Stimulated activated CD8-positive, alpha-beta memory T cell treated with anti-CD3 and anti-CD28 coated beads, Interleukin-4, amount 100 ng/mL, for 24 hours (primary cell): ENCODE results near the gene KLHL12.
"Not testable (repeated sequence)": the region's sequence is repeated elsewhere in the genome, so short reads cannot be mapped to it uniquely, and the experiment has no call there.

Experiments used
- DNase-seq: peaks from one replicate; pipeline ENCODE4 v3.0.0-alpha.2; 2020; ENCODE audit warnings: low read depth

The KLHL12 gene

DNA sequence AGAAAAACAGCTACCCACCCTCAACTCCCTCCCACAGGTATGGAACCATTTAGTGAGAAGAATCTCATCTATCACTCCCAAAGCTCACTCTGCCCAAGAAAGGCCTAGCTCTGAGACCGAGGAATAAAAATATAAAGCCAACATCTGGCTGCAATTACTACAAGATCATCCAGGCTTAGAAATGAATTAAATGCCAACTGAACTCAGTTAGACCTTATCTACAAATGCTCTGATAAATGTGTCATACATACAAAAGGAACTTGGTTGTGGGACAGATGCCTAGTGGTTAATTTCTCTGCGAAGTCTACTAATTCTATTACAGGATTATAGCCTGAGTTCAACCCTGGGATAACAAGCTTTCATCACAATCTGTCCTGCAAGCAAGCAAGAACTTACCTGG is 24.4 kb upstream of the KLHL12 start:
- no peak for DNase-seq

DNA sequence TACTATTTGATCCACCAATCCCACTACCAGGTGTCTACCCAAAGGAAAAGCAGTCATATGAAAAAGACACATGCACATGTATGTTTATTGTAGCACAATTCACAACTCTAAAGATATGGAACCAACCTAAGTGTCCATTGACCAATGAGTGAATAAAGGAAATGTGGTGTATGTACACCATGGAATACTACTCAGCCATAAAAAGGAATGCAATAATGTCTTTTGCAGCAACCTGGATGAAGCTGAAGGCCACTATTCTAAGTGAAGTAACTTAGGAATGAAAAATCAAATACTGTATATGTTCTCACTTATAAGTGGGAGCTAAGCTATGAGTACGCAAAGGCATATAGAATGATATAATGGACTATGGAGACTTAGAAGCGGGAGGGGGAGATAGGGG is 18.4 kb upstream of the KLHL12 start:
- no peak for DNase-seq

DNA sequence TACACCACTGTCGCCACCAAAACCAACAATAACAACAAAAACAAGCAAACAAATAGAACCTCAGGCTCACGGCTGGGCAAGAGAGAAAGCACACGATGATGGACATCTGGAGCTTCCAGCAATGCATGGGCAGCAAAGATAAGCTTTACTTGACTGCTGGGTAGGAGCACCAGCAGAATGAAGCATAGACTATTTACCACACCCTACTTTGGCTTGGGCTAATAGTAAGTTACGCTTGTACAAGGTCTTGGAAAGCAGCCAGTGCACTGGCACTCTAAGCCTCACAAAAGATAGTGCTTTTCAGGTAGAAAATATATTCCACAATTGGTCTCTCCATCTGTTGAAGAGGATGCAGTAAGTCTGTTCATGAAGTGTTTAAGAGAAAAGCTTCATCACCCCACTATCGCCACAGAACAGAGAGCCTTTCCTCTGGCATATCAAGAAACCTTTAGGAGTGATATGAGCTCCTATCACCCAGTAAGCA is 17.4 kb upstream of the KLHL12 start:
- no peak for DNase-seq

DNA sequence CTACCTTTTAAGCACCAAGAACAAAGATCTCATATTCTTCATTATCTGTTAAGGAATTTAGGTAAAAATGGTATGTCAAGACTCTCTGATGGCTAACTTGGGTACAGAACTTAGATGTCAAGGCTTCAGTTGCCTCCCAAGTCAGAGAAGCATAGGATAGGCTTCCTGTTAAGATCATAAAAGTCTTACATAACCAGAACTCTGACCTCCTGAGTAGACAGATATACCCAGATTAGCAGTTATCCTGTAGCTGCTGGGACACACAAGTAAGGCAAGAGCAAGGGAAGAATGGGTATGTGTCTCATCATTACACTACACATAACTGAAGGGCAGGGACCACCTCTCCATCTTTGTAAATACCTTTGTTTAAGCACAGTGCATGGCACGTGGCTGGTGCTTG is 15.4 kb upstream of the KLHL12 start:
- DNase-seq: no peak

DNA sequence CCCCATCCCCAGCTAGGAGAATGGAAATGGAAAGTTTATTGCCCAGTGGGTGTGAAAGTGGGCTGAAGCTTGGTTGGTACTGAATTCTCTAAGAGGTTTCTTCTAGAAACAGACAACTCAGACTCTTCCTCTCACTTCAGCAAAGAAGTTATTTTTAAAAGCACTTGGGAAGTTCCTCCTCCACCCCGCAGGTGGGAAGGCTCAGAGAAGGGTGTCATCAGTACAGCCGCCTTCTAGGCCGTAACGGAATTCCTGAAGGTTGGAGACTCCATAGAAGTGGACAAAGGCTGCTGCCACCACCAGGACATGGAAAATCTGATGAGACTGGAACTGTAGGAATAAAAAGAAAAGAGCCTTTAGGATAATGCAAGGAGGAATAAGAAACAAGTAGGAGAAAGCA is 14.3 kb upstream of the KLHL12 start:
- DNase-seq: no peak

DNA sequence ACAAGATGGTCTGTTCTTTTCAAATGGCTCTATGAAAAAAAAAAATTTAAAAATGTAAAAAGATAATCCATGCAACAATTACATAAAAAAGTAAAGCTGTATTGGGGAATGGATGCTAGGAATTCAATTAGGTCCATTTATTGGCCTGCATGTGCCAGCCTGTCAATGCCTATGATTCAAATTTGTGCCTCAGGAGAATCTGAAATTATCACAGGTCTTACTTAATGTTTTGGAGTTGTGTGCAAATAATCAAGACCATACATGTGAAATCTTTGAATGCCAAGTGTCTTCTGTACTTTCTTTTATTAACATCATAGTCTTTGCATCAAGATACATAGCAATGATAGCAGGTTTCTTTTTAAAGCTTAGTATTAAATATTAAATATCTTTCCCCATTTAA is 13.5 kb upstream of the KLHL12 start:
- no peak for DNase-seq

DNA sequence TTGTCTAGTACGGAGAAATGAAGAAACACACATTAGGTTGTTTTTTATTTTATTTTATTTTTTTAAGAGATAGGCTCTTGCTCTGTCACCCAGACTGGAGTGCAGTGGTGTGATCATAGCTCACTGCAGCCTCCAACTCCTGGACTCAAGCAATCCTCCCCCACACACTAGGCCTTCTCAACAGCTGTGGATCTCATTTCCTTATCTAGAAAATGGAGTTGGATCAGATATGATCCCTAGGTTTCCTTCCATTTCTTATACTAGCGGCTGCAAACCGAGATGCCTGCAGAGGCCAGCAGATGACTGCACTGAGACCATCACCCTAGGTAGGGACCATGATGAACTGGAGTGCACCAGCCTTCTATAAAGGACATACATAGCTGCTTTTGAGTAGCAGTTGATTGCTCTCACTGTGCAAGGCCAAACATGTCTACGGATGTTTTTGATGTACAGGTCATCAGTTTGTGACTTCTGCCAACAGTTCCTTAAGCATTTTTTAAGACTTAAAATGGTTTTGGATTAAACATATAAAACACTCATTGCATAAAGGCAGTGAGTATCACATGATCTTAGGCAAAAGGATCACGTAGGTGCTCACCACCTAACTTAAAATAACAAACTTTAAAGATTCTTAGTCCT is 11.4 kb upstream of the KLHL12 start:
- no peak for DNase-seq

DNA sequence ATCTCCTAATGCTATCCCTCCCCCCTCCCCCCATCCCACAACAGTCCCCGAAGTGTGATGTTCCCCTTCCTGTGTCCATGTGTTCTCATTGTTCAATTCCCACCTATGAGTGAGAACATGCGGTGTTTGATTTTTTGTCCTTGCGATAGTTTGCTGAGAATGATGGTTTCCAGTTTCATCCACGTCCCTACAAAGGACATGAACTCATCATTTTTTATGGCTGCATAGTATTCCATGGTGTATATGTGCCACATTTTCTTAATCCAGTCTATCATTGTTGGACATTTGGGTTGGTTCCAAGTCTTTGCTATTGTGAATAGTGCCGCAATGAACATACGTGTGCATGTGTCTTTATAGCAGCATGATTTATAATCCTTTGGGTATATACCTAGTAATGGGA is 9.4 kb upstream of the KLHL12 start:
- DNase-seq: not testable (repeated sequence)

DNA sequence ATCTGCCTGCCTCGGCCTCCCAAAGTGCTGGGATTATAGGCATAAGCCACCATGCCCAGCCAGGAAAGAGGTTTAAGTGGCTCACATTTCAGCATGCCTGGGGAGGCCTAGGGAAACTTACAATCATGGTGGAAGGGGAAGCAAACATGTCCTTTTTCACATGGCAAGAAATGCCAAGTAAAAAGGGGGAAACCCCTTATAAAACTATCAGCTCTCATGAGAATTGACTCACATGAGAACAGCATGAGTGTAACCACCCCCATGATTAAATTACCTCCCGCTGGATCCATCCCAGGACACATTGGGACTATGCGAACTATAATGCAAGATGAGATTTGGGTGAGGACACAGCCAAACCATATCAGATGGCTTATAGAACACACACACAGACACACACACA is 8.8 kb upstream of the KLHL12 start:
- no peak for DNase-seq

DNA sequence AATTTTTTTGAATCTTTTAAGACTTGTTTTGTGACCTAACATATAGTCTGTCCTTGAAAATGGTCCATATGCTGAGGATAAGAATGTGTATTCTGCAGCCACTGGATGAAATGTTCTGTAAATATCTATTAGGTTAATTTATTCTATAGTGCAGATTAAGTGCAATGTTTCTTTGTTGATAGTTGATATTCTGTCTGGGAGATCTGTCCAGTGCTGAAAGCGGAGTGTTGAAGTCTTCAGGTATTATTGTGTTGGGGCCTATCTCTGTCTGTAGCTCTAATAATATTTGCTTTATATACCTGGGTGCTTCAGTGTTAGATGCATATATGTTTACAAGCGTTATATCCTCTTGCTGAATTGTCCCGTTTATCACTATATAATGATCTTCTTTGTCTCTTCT is 7.7 kb upstream of the KLHL12 start:
- DNase-seq: no peak

DNA sequence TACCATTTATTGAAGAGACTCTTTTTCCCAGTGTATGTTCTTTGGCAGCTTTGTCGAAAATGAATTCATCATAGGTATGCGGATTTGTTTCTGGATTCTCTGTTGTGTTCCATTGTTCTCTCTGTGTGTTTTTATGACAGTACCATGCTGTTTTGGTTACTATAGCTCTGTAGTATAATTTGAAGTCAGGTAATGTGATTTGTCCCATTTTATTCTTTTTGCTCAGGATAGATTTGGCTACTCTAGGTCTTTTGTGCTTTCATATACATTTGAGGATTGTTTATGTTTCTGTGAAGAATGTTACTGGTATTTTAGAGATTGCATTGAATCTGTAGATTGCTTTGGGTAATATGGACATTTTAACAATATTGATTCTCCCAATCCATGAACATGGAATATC is 5.4 kb upstream of the KLHL12 start:
- DNase-seq: no peak

DNA sequence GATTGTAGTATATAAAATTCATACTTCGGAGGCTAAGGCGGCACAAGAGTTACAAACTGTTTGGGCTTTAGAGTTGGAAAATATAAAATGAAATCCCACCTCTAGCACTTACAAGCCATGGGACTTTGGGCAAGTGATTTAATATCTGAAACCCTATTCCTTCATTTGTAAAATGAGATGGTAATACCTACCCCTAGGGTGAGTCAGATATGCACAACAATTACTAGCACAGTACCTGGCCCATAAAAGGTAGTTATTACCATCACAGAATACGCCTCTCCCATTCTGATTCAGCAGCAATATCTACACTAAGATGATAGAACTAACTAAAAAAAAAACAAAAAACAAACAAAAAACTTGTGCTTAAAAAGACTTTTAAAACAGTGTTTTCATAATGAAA is 3.5 kb downstream of the KLHL12 start:
- no peak for DNase-seq

DNA sequence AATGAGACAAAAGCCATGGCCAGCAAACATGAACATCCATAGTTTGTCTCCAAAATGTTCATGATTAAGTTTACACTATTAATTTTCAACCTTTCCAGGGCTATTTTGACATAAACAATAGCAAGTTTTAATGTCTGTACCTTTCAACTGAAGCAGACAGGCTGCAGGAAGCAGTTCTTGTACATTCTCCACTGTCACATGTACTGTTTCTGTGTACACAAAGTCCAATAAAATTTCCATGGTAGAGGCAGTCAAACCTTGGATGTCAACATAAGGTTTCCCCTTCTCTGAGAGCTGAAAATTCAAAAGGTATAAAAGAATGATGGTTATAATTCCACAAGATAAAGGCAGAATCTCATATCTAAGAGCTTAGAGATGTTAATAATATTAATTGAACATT is 7.4 kb downstream of the KLHL12 start:
- no peak for DNase-seq

DNA sequence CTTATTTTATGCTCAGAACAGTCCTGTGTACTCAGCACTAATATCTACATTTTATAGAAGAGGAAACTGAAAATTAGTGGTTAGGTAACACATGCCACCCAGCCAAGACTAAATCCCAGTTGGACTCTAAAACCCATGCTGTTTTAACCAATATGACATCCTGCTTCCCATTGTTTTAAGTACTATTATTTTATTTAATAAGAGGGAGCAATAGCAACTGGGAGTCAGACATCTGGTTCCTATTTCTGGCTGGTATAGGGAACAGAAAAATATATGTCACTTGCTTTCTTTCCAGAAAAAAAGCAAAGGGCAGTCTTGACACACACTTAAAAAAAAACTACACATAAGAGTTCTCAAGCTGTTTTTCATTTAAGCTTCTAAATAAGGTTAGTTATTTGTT is 11.9 kb downstream of the KLHL12 start:
- no peak for DNase-seq

DNA sequence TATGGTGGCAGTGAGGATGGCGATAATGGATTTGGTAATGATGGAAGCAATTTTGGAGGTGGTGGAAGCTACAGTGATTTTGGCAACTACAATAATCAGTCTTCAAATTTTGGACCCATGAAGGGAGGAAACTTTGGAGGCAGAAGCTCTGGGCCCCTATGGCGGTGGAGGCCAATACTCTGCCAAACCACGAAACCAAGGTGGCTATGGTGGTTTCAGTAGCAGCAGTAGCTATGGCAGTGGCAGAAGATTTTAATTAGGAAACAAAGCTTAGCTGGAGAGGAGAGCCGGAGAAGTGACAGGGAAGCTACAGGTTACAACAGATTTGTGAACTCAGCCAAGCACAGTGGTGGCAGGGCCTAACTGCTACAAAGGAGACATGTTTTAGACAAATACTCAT is 14.6 kb downstream of the KLHL12 start:
- not testable (repeated sequence) for DNase-seq

DNA sequence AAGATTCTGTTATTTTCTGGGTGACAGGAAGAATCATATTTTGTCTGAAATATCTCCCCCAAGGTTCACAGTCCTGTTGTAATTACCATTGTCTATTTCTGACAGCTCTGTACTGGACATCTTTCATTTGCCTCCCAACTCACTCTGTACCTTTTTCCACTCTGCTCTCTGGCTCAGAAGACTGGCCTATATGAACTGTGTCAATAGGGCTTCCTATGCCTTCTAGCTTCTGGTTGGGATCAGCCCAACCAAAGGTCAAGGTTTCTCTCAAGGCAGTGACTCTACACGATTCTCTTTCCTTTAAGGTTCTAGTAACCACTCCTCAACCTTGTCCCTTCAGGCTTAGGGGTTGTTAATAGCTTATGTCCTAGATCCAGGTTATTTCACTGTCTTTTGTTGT is 17.5 kb downstream of the KLHL12 start:
- DNase-seq: no peak

DNA sequence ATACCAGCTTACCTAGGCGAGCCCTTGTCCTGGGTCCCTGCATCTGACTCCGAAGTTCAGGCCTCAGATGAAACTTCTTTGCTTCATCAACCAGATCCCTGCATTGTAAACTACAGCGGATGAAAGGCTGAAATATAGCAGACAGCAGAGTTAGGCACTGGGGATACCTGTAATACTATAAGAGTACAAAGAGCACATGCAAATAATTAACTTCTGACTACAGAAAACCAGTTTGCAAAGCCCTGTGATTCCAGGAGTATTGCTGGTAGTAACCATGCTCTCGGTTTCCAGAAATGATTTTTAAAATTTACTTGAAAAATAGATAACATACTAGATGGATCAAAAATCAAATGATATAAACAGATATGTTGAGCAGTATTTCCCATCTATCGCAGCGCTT is 18.0 kb downstream of the KLHL12 start:
- DNase-seq: no peak

DNA sequence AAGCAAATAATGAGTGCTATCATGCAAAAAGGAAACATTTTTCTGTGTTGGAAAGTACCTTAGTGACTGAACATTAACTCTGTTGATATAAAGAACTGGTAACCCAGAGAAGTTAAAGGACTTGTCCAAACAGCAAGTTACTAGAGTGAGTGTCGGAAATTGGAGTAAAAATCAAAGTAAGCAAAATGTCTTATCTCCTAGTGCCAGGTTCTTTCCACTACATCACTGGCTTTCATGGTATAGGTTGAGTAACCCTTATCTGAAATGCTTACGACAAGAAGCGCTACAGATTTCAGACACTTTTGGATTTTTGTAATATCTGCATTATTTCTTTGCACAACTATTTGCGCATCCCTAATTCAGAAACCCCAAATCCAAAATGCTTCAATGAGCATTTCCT is 21.7 kb downstream of the KLHL12 start:
- no peak for DNase-seq

DNA sequence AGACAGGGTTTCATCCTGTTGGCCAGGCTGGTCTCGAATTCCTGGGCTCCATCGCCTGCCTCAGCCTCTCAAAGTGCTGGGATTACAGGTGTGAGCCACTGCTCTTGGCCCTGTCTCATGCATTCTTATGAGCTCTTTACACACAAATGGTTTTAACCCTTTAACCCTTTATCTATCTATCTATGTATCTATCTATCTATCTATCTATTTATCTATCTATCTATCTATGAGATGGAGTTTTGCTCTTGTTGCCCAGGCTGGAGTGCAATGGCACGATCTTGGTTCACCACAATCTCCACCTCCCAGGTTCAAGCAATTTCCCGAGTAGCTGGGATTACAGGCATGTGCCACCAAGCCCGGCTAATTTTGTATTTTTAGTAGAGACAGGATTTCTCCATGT is 23.2 kb downstream of the KLHL12 start:
- DNase-seq: not testable (repeated sequence)

DNA sequence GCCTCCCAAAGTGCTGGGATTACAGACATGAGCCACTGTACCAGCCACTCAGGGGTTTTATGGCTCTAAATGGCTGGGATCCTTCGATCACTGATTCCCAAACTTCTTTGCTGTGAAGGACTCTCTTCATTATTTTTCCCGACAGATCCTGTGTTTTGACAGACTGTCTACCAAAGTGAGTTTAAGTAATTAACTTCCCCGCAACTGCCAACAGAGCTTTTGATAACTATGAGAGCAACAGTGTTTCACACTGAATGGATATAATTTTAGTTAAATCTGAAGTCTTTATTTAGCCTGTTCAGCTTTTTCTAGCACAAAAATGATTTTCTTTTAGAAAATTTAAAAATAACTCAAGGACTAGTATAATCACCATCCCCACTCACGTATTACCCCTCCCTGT is 25.5 kb downstream of the KLHL12 start:
- no peak for DNase-seq

DNA sequence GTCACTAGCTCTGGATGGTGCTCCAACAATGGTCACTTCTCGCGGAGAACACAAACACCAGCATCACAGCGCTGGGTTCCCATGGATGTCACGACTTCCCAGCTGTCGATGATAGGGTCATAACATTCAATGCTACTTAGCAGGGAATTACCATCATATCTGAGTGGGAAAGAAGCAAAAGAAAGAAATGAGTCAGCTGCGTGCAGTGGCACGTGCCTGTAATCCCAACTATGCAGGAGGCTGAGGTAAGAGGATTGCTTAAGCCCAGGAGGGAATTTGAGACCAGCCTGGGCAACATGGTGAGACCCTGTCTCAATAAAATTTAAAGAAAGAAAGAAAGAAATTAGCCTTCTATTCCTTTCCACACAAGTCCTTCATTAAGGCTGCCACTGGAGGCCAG is 34.5 kb downstream of the KLHL12 start:
- DNase-seq: no peak

DNA sequence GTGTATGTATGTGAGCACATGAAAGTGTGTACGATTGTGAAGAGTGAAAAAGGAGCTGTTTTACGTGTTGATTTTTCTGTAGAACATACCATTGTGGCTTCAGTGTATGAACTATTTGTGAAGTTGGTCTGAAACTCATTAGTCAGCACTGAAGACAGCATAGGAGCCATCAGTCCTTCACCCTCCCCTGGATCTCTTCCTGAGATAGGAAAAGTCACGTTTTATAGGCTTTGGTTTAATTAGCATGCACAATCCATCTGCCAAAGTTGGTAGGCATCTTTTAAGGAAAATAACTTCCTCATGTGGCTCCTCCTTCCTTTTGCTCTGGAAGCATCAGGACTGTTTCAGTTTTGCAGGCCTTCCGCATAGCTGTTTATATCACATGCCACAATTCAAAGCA is 36.6 kb downstream of the KLHL12 start:
- DNase-seq: no peak

DNA sequence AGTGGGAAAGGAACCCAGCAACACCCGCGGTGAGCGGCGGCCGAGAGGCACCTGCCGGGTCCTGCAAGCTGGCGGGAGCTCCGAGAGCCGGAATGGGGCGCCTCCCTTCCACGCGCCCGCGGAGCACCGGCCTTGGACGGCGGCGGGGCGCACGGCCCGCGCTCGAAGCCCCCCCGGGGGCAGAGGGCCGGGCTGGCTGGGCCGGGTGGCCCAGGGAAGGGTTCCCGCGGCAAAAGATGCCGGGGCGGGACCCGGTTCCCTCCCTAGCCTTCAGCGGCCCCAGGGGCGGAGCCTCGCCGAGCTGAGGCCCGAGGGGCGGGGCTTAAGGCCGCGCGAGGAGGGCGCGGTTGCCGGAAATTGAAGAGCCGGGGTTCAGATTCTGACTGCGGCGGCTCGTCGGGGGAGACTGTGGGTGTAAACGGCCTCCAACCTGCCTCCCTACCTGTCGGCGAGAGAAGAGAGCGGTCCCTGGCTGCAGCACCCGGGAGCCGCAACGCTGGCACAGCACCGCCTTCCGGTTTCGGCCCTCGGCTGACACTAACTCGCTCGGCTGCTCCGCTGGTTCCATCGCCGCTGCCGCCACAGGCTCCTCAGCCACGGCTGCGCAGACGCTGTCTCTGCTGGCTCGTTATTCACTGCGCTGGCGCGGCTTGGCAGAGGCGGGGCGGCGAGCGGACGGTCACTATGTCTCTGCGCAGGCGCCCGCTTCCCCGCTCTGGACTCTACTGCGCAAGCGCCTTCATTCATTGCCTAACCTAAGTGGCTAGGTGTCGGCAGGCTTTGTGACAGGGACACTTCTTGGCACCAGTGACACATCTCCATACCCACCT is 38.3 kb downstream of the KLHL12 start, which contains the start of gene RABIF:
RABIF (minus strand) TSS at position 619 of the 830 bp plus-strand sequence; CDS start at position 568, 51 bp downstream.
- DNase-seq: peak; percentile 96

DNA sequence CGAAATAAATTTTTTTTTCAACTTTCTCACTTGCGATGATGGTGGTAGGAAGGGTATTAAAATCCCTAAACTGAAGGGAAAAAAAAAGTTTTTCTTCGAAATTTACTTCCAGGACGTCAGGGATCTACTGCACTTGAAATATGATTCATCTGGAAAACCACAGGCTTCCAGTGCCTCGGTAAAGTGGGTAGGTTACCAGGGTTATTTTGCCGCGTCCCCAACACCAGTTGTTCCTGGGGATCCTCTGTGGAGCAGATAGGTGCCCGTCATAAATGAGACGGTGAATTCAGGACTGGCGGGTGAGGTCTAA is 38.9 kb downstream of the KLHL12 start:
- DNase-seq: no peak
